CD4-positive, alpha-beta memory T cell (primary cell): Measurements from ENCODE around the gene SIRT4. TPM values are rescaled to one million over a fixed set of nuclear protein-coding genes. Genes with fewer than 3 reads are reported as not detected.

Experiments
- CTCF ChIA-PET: fragments of 350-600 bp; sonication (Branson Sonifier 250); formaldehyde crosslinking; loops from one replicate; lab custom pipeline; 2021; ENCODE audit warnings: inconsistent platforms; ENCODE audit not compliant: partially characterized antibody; lab: Charles Lee
- POLR2A ChIA-PET: fragments of 350-600 bp; sonication (Branson Sonifier 250); formaldehyde crosslinking; loops from one replicate; lab custom pipeline; 2021; ENCODE audit not compliant: partially characterized antibody; lab: Charles Lee
- DNase-seq, 5 donors: peaks; one replicate each; pipeline versions ENCODE4 v3.0.0 to v3.0.0-alpha.2; 2020 to 2022; ENCODE audit warnings: mixed read lengths in 1 of 5
- H3K27ac ChIP-seq: one replicate; pipeline ENCODE4 v1.7.0; 2013; ENCODE audit warnings: low read depth, low read length
- H3K27me3 ChIP-seq: 2 replicates; pipeline ENCODE4 v1.7.0; 2013; ENCODE audit warnings: mild to moderate bottlenecking, low read length, moderate library complexity; ENCODE audit not compliant: insufficient read depth
- H3K36me3 ChIP-seq: 2 replicates; pipeline ENCODE4 v1.7.0; 2013; ENCODE audit warnings: mild to moderate bottlenecking, low read length, moderate library complexity; ENCODE audit not compliant: insufficient read depth
- H3K4me1 ChIP-seq: 2 replicates; pipeline ENCODE4 v1.7.0; 2013; ENCODE audit warnings: mild to moderate bottlenecking, low read length, moderate library complexity; ENCODE audit not compliant: insufficient read depth
- H3K4me3 ChIP-seq, 2 donors: one replicate each; pipeline ENCODE4 v1.7.0; 2013; ENCODE audit warnings: low read length in 2 of 2, mild to moderate bottlenecking in 1 of 2
- H3K9me3 ChIP-seq, 2 donors: one replicate each; pipeline ENCODE4 v1.7.0; 2013; ENCODE audit warnings: low read length in 2 of 2, control low read depth in 1 of 2; ENCODE audit not compliant: control insufficient read depth in 1 of 2
- H3K27ac Mint-ChIP-seq, 7 donors: one replicate each; pipeline ENCODE4 v1.8.0; 2020 to 2021; ENCODE audit warnings: mixed read lengths in 7 of 7, mild to moderate bottlenecking in 6 of 7, inconsistent platforms in 3 of 7, moderate library complexity in 3 of 7
- H3K27me3 Mint-ChIP-seq, 2 donors: one replicate each; pipeline ENCODE4 v1.8.0; 2020 to 2021; ENCODE audit warnings: mixed read lengths in 2 of 2
- H3K36me3 Mint-ChIP-seq, 2 donors: one replicate each; pipeline ENCODE4 v1.8.0; 2020 to 2021; ENCODE audit warnings: mixed read lengths in 2 of 2, inconsistent platforms in 1 of 2, mild to moderate bottlenecking in 1 of 2
- H3K4me1 Mint-ChIP-seq, 4 donors: one replicate each; pipeline ENCODE4 v1.8.0; 2020 to 2021; ENCODE audit warnings: mixed read lengths in 4 of 4, mild to moderate bottlenecking in 1 of 4
- H3K4me3 Mint-ChIP-seq, 8 donors: one replicate each; pipeline ENCODE4 v1.8.0; 2020 to 2021; ENCODE audit warnings: mixed read lengths in 8 of 8, mild to moderate bottlenecking in 7 of 8, moderate library complexity in 6 of 8, inconsistent platforms in 3 of 8
- H3K9me3 Mint-ChIP-seq, 8 donors: one replicate each; pipeline ENCODE4 v1.8.0; 2020 to 2021; ENCODE audit warnings: mixed read lengths in 8 of 8, mild to moderate bottlenecking in 5 of 8, inconsistent platforms in 3 of 8, moderate library complexity in 1 of 8
- intact Hi-C: fragments of 100-400 bp; cut with micrococcal nuclease; formaldehyde crosslinking; loops from one replicate; pipeline ENCODE4 v1.15.1; 2023
- polyA plus RNA-seq, 2 donors: library from polyadenylated mRNA; unstranded; fragments of 300-500 nt; fragmentation: Illumina TruSeq; gene quantifications; one replicate each; pipeline ENCODE4 v1.2.3, GENCODE V29; 2021
- total RNA-seq, 2 experiments: library from RNA; stranded (reverse); gene quantifications; one replicate each; pipeline ENCODE4 v1.2.3, GENCODE V29; 2021

Gene SIRT4
- total and polyA plus RNA-seq, 4 experiments from 2014 or later: 0.46 to 5.9 (median 3.5) TPM

- peak; percentile 11 to 48 (median 25) for DNase-seq
- intact Hi-C loops: loop anchor here (1.0 to 5.0 kb wide), 5 partner anchors 38 to 1497 kb away; partner anchors contain the start of gene COX6A1
- ChIA-PET CTCF (interaction anchor here (0.7 to 5.8 kb wide), 9 partner anchors 12 to 146 kb away, joined by 3 to 44 read pairs (median 6); partner anchors contain the start of genes PXN, RPLP0 and SIRT4), POLR2A (interaction anchor here (0.8 to 6.0 kb wide), 46 partner anchors 8 to 1954 kb away, joined by 3 to 241 read pairs (median 6); partner anchors contain the start of genes BICDL1, COQ5, COX6A1 and DYNLL1)
- Histone ChIP-seq H3K4me3 (peak overlapping the region; percentile 33 to 55), H3K27ac (peak overlapping the region; percentile 99), H3K9me3 (no peaks in the 10 kb centered on the region), H3K4me1 (peaks cover 18% of the 10 kb centered on the region), H3K36me3 (no peaks in the 10 kb centered on the region), H3K27me3 (no peaks in the 10 kb centered on the region)
- H3K4me1 Mint-ChIP-seq: peaks cover 6 to 13% (median 8%) of the 10 kb centered on the region in 4 donors
- H3K9me3 Mint-ChIP-seq: no peaks in the 10 kb centered on the region
- peak overlapping the region in 2 of 7 donors; percentile 57 to 61 for H3K27ac Mint-ChIP-seq
- H3K36me3 Mint-ChIP-seq: no peaks in the 10 kb centered on the region
- peak overlapping the region in 3 of 8 donors; percentile 36 to 66 (median 62) for H3K4me3 Mint-ChIP-seq
- no peaks in the 10 kb centered on the region for H3K27me3 Mint-ChIP-seq
Measured at GRCh38 chr12:120290609-120291305, 11.4 kb upstream of the SIRT4 start.

- ChIA-PET CTCF (interaction anchor here (0.7 to 5.8 kb wide), 9 partner anchors 10 to 146 kb away, joined by 3 to 44 read pairs (median 5); partner anchors contain the start of genes PXN, RPLP0 and SIRT4), POLR2A (interaction anchor here (0.9 to 6.0 kb wide), 31 partner anchors 9 to 1334 kb away, joined by 3 to 241 read pairs (median 11); partner anchors contain the start of genes BICDL1, COQ5, COX6A1 and DYNLL1)
- H3K27me3 ChIP-seq: no peaks in the 10 kb centered on the region
- Mint-ChIP-seq H3K27ac (no peak overlapping the region), H3K4me3 (no peak overlapping the region), H3K4me1 (peaks cover 6 to 13% (median 8%) of the 10 kb centered on the region in 4 donors), H3K36me3 (no peaks in the 10 kb centered on the region), H3K9me3 (no peaks in the 10 kb centered on the region), H3K27me3 (no peaks in the 10 kb centered on the region)
- peak overlapping the region; percentile 86 to 96 for H3K4me3 ChIP-seq
- intact Hi-C loops: loop anchor here (1.0 to 5.0 kb wide), 3 partner anchors 25 to 1495 kb away; partner anchors contain the start of gene COX6A1
- peak overlapping the region; percentile 99 for H3K27ac ChIP-seq
- no peak for DNase-seq
- no peaks in the 10 kb centered on the region for H3K9me3 ChIP-seq
- H3K4me1 ChIP-seq: peaks cover 18% of the 10 kb centered on the region
- no peaks in the 10 kb centered on the region for H3K36me3 ChIP-seq
Measured at GRCh38 chr12:120292411-120292660, 9.8 kb upstream of the SIRT4 start.

GRCh38 chr12:120292661-120293531, 9.2 kb upstream of the SIRT4 start, which contains the start of gene RNU4-1:
TSS of gene RNU4-1 (minus strand) at chr12:120293237.
- H3K4me3 Mint-ChIP-seq: no peak within 1 kb of the TSS
- no peaks in the 10 kb centered on the region for H3K9me3 Mint-ChIP-seq
- peak; percentile 87 to 93 (median 91) for DNase-seq
- peaks cover 18% of the 10 kb centered on the region for H3K4me1 ChIP-seq
- H3K36me3 ChIP-seq: no peaks in the 10 kb centered on the region
- H3K27ac Mint-ChIP-seq: no peak within 1 kb of the TSS
- no peaks in the 10 kb centered on the region for H3K27me3 Mint-ChIP-seq
- ChIA-PET CTCF (interaction anchor here (0.7 to 5.8 kb wide), 10 partner anchors 9 to 145 kb away, joined by 3 to 44 read pairs (median 10); partner anchors contain the start of genes PXN, RPLP0 and SIRT4), POLR2A (interaction anchor here (0.8 to 6.0 kb wide), 31 partner anchors 10 to 1334 kb away, joined by 3 to 241 read pairs (median 11); partner anchors contain the start of genes BICDL1, COQ5, COX6A1 and DYNLL1)
- H3K27ac ChIP-seq: peak within 1 kb of the TSS; percentile 99
- intact Hi-C loops: loop anchor here (1.0 to 5.0 kb wide), 6 partner anchors 9 to 1494 kb away; partner anchors contain the start of genes COX6A1, PXN, RPLP0 and SIRT4
- H3K4me3 ChIP-seq: peak within 1 kb of the TSS; percentile 86 to 96
- no peaks in the 10 kb centered on the region for H3K9me3 ChIP-seq
- no peaks in the 10 kb centered on the region for H3K36me3 Mint-ChIP-seq
- peaks cover 6 to 13% (median 8%) of the 10 kb centered on the region in 4 donors for H3K4me1 Mint-ChIP-seq
- H3K27me3 ChIP-seq: no peaks in the 10 kb centered on the region

- no peaks in the 10 kb centered on the region for H3K27me3 Mint-ChIP-seq
- no peaks in the 10 kb centered on the region for H3K36me3 ChIP-seq
- H3K9me3 Mint-ChIP-seq: no peaks in the 10 kb centered on the region
- no peaks in the 10 kb centered on the region for H3K9me3 ChIP-seq
- no peak overlapping the region for H3K4me3 ChIP-seq
- ChIA-PET CTCF (interaction anchor here (5.7 kb wide), 1 partner anchor 11 kb away, joined by 69 read pairs; the partner anchor contains the start of gene SIRT4), POLR2A (interaction anchor here (1.1 to 6.9 kb wide), 2 partner anchors 12 to 23 kb away, joined by 4 to 113 read pairs; partner anchors contain the start of genes RNU4-1, RNU4-2 and SIRT4)
- H3K36me3 Mint-ChIP-seq: no peaks in the 10 kb centered on the region
- H3K4me3 Mint-ChIP-seq: no peak overlapping the region
- no peaks in the 10 kb centered on the region for H3K27me3 ChIP-seq
- peaks cover 10% of the 10 kb centered on the region for H3K4me1 ChIP-seq
- intact Hi-C loops: no loop called here
- H3K27ac Mint-ChIP-seq: no peak overlapping the region
- peaks cover 12 to 16% (median 14%) of the 10 kb centered on the region in 4 donors for H3K4me1 Mint-ChIP-seq
- no peak for DNase-seq
- no peak overlapping the region for H3K27ac ChIP-seq
Measured at GRCh38 chr12:120314220-120314619, 12.1 kb downstream of the SIRT4 start.

- H3K9me3 Mint-ChIP-seq: no peaks in the 10 kb centered on the region
- H3K4me3 Mint-ChIP-seq: peak overlapping the region; percentile 87 to 95 (median 92)
- H3K4me1 Mint-ChIP-seq: peaks cover 11 to 16% (median 14%) of the 10 kb centered on the region in 4 donors
- H3K36me3 Mint-ChIP-seq: no peaks in the 10 kb centered on the region
- peak overlapping the region; percentile 81 for H3K27ac ChIP-seq
- H3K4me1 ChIP-seq: peaks cover 10% of the 10 kb centered on the region
- peak overlapping the region; percentile 90 to 99 (median 98) for H3K27ac Mint-ChIP-seq
- H3K36me3 ChIP-seq: no peaks in the 10 kb centered on the region
- intact Hi-C loops: loop anchor here (1.0 to 5.0 kb wide), 7 partner anchors 15 to 369 kb away; partner anchors contain the start of genes COX6A1, POP5, RNF10 and SIRT4
- no peaks in the 10 kb centered on the region for H3K27me3 ChIP-seq
- H3K27me3 Mint-ChIP-seq: no peaks in the 10 kb centered on the region
- POLR2A ChIA-PET: interaction anchor here (0.7 to 6.9 kb wide), 9 partner anchors 9 to 219 kb away, joined by 3 to 113 read pairs (median 5); partner anchors contain the start of genes COX6A1, RNU4-1, RNU4-2 and RPLP0
- peak overlapping the region; percentile 42 to 65 for H3K4me3 ChIP-seq
- no peaks in the 10 kb centered on the region for H3K9me3 ChIP-seq
- CTCF ChIA-PET: interaction anchor here (0.7 to 5.7 kb wide), 10 partner anchors 9 to 441 kb away, joined by 3 to 69 read pairs (median 4); partner anchors contain the start of genes RNU4-1, RNU4-2, RPLP0 and SIRT4
- DNase-seq: no peak
Measured at GRCh38 chr12:120316798-120317223, 14.7 kb downstream of the SIRT4 start.
